PC-9 (cell line): Measurements from ENCODE around the gene SALL1. TPM values are rescaled to one million over a fixed set of nuclear protein-coding genes. Genes with fewer than 3 reads are reported as not detected.

Experiments used
- BruUV-seq: library from RNA; stranded (reverse); fragments of 400-500 nt; replicated peaks from 2 replicates; lab custom pipeline; 2021; lab: Mats Ljungman, UMichigan
- CTCF ChIA-PET: fragments of 300-600 bp; sonication (Branson Sonifier 250); formaldehyde crosslinking; loops from one replicate; lab custom pipeline; 2022; ENCODE audit warnings: antibody characterized with exemption; lab: Charles Lee
- POLR2A ChIA-PET: fragments of 300-600 bp; sonication (Branson Sonifier 250); formaldehyde crosslinking; loops from one replicate; lab custom pipeline; 2022; ENCODE audit warnings: antibody characterized with exemption; ENCODE audit not compliant: unreplicated experiment; lab: Charles Lee
- DNase-seq, 2 experiments: peaks; one replicate each; pipeline versions ENCODE4 v3.0.0 to v3.0.0-alpha.2; 2015 to 2022; ENCODE audit warnings: mixed read lengths in 1 of 2
- H2AFZ ChIP-seq: fragments of 200-600 bp; sonication (generic); 2 replicates; pipeline ENCODE4 v1.8.1; 2017; ENCODE audit warnings: antibody characterized with exemption
- H3F3A ChIP-seq: fragments of 200-600 bp; sonication (generic); 2 replicates; pipeline ENCODE4 v1.8.1; 2017; ENCODE audit warnings: antibody characterized with exemption, mild to moderate bottlenecking, low read depth; ENCODE audit not compliant: insufficient read depth
- H3K27ac ChIP-seq: fragments of 200-600 bp; sonication (generic); 2 replicates; pipeline ENCODE4 v1.6.1; 2016; ENCODE audit warnings: mixed run types
- H3K27me3 ChIP-seq: fragments of 200-600 bp; sonication (generic); 2 replicates; pipeline ENCODE4 v1.6.1; 2016; ENCODE audit warnings: low read depth, mixed run types; ENCODE audit not compliant: insufficient read depth
- H3K36me3 ChIP-seq: fragments of 200-600 bp; sonication (generic); 2 replicates; pipeline ENCODE4 v1.6.1; 2016; ENCODE audit warnings: low read depth, mixed run types
- H3K4me1 ChIP-seq: fragments of 200-600 bp; sonication (generic); replicated peaks from 2 replicates; pipeline ENCODE4 v1.6.1; 2016; ENCODE audit warnings: mixed run types; ENCODE audit not compliant: insufficient read depth
- H3K4me2 ChIP-seq: fragments of 200-600 bp; sonication (generic); 2 replicates; pipeline ENCODE4 v1.6.1; 2017; ENCODE audit warnings: mixed run types
- H3K4me3 ChIP-seq: fragments of 200-600 bp; sonication (generic); 2 replicates; pipeline ENCODE4 v1.6.1; 2016; ENCODE audit warnings: mixed run types
- H3K79me2 ChIP-seq: fragments of 200-600 bp; sonication (generic); 2 replicates; pipeline ENCODE4 v1.6.1; 2017; ENCODE audit warnings: low read depth, mixed run types
- H3K9me2 ChIP-seq: fragments of 200-600 bp; sonication (generic); 2 replicates; pipeline ENCODE4 v1.8.1; 2017; ENCODE audit warnings: mild to moderate bottlenecking; ENCODE audit not compliant: insufficient read depth
- H3K9me3 ChIP-seq: fragments of 200-600 bp; sonication (generic); 2 replicates; pipeline ENCODE4 v1.8.1; 2016; ENCODE audit warnings: low read depth; ENCODE audit not compliant: insufficient read depth
- H4K20me1 ChIP-seq: fragments of 200-600 bp; sonication (generic); 2 replicates; pipeline ENCODE4 v1.8.1; 2017; ENCODE audit not compliant: insufficient read depth
- CTCF ChIP-seq: fragments of 200-600 bp; sonication (generic); conservative IDR thresholded peaks from 2 replicates; pipeline ENCODE4 v1.6.1; 2017; ENCODE audit warnings: mixed run types, antibody characterized with exemption, mild to moderate bottlenecking, moderate library complexity
- EZH2 ChIP-seq: fragments of 200-600 bp; sonication (generic); IDR thresholded peaks from 2 replicates; pipeline ENCODE4 v1.8.0; 2017; ENCODE audit warnings: antibody characterized with exemption, low read depth
- intact Hi-C: fragments of 100-400 bp; cut with micrococcal nuclease; formaldehyde crosslinking; loops from one replicate; pipeline ENCODE4 v1.10.0; 2022; ENCODE audit not compliant: unreplicated experiment
- total RNA-seq: library from RNA; stranded (reverse); gene quantifications from 2 replicates; pipeline ENCODE4 v1.2.3, GENCODE V29; 2021

SALL1 gene
- total RNA-seq, 1 experiment from 2014 or later: not detected

DNA sequence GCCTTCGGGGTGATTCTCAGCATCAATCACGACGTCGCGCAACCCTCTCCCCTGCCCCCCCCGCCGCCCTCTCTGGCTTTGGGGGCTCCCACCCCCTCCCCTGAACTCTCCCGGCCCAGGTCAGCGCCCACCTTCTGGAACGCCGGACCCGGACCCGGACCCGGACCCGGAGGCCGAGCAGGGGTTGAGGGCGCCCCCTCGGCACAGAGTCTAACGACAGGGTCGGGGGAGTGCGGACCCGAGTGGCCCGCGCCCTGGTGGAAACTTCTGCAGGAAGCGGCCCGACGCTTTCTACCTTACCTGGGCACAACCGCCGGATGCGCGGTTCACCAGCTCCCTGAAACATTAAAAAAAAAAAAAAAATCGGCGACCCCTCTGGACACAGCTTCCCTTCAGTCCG is 16.2 kb downstream of the SALL1 start:
- H3K79me2 ChIP-seq: no peaks in the 10 kb centered on the region
- BruUV-seq: no TSS peak
- ChIA-PET CTCF (no interaction called here), POLR2A (no interaction called here)
- no peaks in the 10 kb centered on the region for H3F3A ChIP-seq
- peaks cover 74% of the 10 kb centered on the region for H3K27me3 ChIP-seq
- intact Hi-C loops: no loop called here
- TF ChIP-seq EZH2: no peak
- TF ChIP-seq CTCF: no peak
- no peaks in the 10 kb centered on the region for H4K20me1 ChIP-seq
- H3K4me1 ChIP-seq: no peaks in the 10 kb centered on the region
- DNase-seq: no peak
- H3K9me2 ChIP-seq: no peaks in the 10 kb centered on the region
- no peak overlapping the region for H3K4me3 ChIP-seq
- no peak overlapping the region for H3K27ac ChIP-seq
- no peaks in the 10 kb centered on the region for H3K36me3 ChIP-seq
- H3K9me3 ChIP-seq: no peaks in the 10 kb centered on the region
- no peak overlapping the region for H3K4me2 ChIP-seq
- H2AFZ ChIP-seq: no peak overlapping the region

DNA sequence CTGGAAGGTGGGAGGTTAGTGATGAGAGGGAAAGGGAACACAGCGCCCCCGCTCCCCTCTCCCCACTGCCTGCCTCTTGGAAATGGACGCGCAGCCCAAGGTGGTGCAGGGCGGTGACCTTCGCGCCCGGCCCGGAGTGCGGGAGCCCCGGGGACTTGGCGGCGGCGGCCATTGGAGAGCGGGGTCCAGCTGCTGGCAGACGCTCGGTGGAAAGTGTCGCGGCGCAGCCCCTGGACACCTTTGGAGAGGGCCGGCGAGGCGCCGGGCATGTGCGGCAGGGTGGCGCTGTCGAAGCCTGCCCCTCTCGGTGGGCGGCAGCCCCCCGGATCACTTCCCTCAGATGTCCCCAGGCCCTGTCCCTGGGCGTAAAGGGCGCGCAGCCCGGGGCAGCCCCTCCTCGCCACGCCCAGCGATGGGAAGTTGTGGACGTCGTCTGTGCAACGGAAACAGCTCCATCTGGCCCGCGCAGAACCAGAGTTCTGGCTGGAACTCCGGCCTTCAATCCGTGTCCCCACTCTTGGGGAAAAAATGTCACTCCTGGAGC is 16.7 kb downstream of the SALL1 start:
- ChIA-PET POLR2A (no interaction called here), CTCF (no interaction called here)
- no peak for TF ChIP-seq CTCF
- no peak for TF ChIP-seq EZH2
- no TSS peak for BruUV-seq
- H3K4me3 ChIP-seq: no peak overlapping the region
- H2AFZ ChIP-seq: no peak overlapping the region
- H3K27ac ChIP-seq: no peak overlapping the region
- H3K27me3 ChIP-seq: peaks cover 69% of the 10 kb centered on the region
- no peaks in the 10 kb centered on the region for H3K9me3 ChIP-seq
- no peaks in the 10 kb centered on the region for H4K20me1 ChIP-seq
- DNase-seq: no peak
- H3K9me2 ChIP-seq: no peaks in the 10 kb centered on the region
- intact Hi-C loops: no loop called here
- no peaks in the 10 kb centered on the region for H3K79me2 ChIP-seq
- H3F3A ChIP-seq: no peaks in the 10 kb centered on the region
- no peak overlapping the region for H3K4me2 ChIP-seq
- no peaks in the 10 kb centered on the region for H3K4me1 ChIP-seq
- H3K36me3 ChIP-seq: no peaks in the 10 kb centered on the region

DNA sequence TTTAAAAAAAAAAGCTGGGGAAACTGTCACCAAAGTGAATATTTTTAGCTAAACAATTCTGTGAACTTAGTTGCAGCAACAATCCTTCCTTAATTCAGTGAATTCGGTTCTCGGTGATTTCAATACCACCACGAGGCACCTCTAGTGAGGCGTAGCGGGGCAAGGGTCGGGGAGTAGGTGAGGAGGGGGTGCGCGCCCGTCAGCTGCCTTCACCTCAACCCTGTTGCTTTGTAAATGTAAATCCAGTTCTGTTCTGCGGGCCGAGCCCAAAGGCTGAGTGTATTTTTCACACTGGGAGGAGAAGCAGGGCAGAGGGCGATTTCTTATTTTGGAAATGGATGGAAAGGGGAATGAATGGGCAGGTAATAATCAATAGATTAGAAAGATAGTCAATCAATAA is 17.4 kb downstream of the SALL1 start:
- Histone ChIP-seq H3K27me3 (peaks cover 71% of the 10 kb centered on the region), H3K4me1 (no peaks in the 10 kb centered on the region), H4K20me1 (no peaks in the 10 kb centered on the region), H3K9me2 (no peaks in the 10 kb centered on the region), H3K4me2 (no peak overlapping the region), H3K9me3 (no peaks in the 10 kb centered on the region), H3K27ac (no peak overlapping the region), H2AFZ (no peak overlapping the region), H3K36me3 (no peaks in the 10 kb centered on the region), H3K79me2 (no peaks in the 10 kb centered on the region), H3K4me3 (no peak overlapping the region), H3F3A (no peaks in the 10 kb centered on the region)
- intact Hi-C loops: no loop called here
- no peak for TF ChIP-seq CTCF
- TF ChIP-seq EZH2: no peak
- ChIA-PET POLR2A (no interaction called here), CTCF (no interaction called here)
- DNase-seq: no peak
- no TSS peak for BruUV-seq
